Astrocyte of the spinal cord (primary cell): ENCODE data around the gene EEF1AKMT2.
A peak's percentile ranks its signal among the peaks of the same experiment; 100 is the strongest.
"Not testable (repeated sequence)": the region's sequence is repeated elsewhere in the genome, so short reads cannot be mapped to it uniquely, and the experiment has no call there.

Experiments used
- DNase-seq: peaks from one replicate; pipeline ENCODE4 v3.0.0; 2011; ENCODE audit warnings: low read depth, low spot score
- H3K4me3 ChIP-seq: 2 replicates; pipeline ENCODE4 v1.5.1; 2011; ENCODE audit warnings: low read depth, mild to moderate bottlenecking, low read length, moderate library complexity
- in situ Hi-C: cut with HindIII; loops from 2 replicates; pipeline ENCODE4 v1.10.0; 2017; ENCODE audit warnings: low sequenced_read_pairs
- TF ChIP-seq, protein P1 (sequence below): IDR thresholded peaks from 2 replicates; pipeline ENCODE4 v1.5.1; 2012; ENCODE audit warnings: low read depth, mild to moderate bottlenecking, low read length, inconsistent platforms

Gene EEF1AKMT2

DNA sequence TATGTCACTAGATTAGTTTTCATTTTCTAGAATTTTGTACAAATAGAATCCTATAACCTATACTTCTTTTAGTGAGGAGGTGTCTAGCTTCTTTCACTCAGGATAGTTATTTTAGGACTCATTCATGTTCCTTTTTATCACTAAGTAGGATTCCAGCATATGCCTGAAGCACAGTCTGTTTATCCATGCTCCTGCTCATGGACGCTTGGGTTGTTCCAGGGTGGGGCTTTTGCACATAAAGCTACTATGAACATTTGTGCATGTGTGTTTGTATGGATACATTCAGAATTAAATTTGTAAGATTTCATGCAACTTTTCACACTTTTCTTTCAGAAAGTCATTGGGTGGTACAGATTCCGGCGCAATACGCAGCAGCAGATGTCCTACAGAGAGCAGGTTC is 34.6 kb upstream of the EEF1AKMT2 start:
- H3K4me3 ChIP-seq, result no peak overlapping the region
- in situ Hi-C loops, result no loop called here
- TF ChIP-seq, protein P1, sequence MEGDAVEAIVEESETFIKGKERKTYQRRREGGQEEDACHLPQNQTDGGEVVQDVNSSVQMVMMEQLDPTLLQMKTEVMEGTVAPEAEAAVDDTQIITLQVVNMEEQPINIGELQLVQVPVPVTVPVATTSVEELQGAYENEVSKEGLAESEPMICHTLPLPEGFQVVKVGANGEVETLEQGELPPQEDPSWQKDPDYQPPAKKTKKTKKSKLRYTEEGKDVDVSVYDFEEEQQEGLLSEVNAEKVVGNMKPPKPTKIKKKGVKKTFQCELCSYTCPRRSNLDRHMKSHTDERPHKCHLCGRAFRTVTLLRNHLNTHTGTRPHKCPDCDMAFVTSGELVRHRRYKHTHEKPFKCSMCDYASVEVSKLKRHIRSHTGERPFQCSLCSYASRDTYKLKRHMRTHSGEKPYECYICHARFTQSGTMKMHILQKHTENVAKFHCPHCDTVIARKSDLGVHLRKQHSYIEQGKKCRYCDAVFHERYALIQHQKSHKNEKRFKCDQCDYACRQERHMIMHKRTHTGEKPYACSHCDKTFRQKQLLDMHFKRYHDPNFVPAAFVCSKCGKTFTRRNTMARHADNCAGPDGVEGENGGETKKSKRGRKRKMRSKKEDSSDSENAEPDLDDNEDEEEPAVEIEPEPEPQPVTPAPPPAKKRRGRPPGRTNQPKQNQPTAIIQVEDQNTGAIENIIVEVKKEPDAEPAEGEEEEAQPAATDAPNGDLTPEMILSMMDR, result no peak
- DNase-seq, result no peak

DNA sequence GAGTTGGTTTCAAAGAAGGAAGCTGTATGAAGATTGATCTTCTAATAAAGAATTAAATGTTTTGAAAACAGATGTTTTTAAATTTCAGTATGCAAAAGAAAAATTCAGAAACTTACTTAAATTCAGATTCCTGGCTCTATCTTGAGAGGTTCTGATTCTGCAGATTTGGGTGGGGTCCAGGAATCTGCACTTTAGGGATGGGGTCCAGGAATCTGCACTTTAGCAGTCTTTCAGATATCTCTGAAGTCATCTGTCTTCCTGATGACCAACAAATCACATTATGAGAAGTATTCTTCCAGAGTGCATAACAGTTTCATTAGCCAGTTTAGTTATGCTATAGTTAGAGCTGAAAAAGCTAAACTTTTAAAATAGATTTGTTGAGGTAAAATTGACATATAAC is 34.0 kb upstream of the EEF1AKMT2 start:
- TF ChIP-seq, protein P1, result no peak
- no peak for DNase-seq
- H3K4me3 ChIP-seq, result no peak overlapping the region
- in situ Hi-C loops, result no loop called here

DNA sequence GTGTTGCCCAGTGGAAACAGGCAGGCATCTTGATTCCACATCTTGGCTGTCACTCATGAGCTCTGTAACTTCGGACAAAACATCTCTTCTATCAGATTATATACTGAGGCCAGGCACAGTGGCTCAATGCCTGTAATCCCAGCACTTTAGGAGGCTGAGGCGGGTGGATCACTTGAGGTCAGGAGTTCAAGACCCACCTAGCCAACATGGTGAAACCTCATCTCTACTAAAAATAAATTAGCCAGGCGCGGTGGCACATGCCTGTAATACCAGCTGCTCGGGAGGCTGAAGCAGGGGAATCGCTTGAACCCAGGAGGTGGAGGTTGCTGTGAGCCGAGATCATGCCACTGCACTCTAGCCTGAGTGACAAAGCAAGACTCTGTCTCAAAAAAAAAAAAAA is 33.2 kb upstream of the EEF1AKMT2 start:
- in situ Hi-C loops, H3K4me3 ChIP-seq, DNase-seq: not testable (repeated sequence)

DNA sequence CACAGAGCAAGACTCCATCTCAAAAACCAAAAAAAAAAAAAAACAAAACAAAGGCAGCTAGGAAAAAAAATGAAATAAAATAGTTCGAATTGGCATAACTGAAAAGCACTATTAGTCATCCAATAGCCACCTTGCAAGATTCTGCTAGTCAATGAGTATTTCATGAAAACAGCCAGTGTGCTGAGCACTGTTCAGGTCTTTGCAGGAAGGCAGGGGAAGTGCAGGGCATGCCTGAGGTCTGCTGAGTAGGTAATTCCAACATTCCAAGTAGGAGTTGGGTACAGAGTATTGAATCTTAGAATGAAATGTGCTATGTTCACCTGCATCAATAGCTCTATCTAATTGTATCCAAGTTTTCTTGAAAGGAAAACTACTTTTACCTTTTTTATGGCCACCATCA is 32.8 kb upstream of the EEF1AKMT2 start:
- DNase-seq, result no peak
- H3K4me3 ChIP-seq, result no peak overlapping the region
- TF ChIP-seq, protein P1, result no peak
- in situ Hi-C loops, result no loop called here

DNA sequence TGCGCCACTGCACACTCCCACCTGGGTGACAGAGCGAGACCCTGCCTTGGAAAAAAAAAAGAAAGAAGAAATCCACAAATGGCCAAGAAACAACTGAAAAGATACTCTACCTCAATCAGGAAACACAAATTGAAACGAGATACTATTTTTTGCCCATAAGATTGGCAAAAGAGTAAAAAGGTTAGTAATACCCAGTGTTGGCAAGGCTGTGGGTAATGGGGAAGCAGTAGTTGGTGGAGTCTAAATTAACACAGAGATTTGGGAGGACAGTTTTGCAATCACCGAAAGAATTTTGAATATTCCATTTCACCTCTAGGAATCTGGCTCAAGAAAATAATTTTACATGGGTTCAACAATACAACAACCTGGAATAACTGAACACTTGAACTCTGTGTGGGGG is 29.8 kb upstream of the EEF1AKMT2 start:
- no peak overlapping the region for H3K4me3 ChIP-seq
- in situ Hi-C loops, result no loop called here
- DNase-seq, result no peak
- TF ChIP-seq, protein P1, result no peak

DNA sequence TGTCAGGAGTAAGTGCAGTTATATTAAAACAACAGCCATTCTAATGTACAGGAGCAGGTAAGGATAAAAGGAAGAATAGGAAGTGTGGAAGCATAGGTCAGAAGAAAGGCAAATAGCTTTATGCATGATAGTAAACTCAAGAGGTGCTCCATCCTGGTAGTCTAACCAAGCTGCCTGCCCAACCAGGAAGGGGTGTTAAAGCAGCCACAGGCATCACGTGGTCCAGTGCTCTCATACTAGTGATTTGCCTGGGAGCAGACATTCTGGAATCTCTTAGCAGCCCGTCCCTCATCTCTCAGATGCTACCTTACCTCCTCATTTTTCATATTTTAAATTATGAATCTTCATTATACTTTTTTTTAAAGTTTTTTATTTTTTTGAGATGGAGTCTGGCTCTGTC is 28.4 kb upstream of the EEF1AKMT2 start:
- no peak overlapping the region for H3K4me3 ChIP-seq
- in situ Hi-C loops, result no loop called here
- no peak for DNase-seq
- TF ChIP-seq, protein P1, result no peak

DNA sequence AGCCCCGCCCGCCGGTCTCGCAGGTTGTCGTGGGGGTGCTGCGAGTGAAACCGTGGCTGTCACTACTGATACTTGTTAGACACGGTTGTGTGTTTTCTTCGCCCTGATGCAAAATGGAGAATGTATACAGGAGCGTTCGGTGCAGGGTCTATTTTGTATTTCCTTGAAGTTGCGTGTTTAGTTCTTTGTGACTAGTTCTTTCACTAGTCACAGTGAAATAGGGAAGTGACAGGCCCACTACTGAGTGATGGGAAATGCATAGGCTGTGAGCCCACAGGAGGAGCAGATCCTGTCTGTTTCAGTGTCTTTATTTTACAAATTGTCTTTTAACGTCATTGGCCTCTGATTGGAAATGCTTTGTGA is 10.6 kb upstream of the EEF1AKMT2 start:
- in situ Hi-C loops, result no loop called here
- no peak for DNase-seq
- TF ChIP-seq, protein P1, result no peak
- peak overlapping the region; percentile 90 for H3K4me3 ChIP-seq
